GM11168 (cell line): ENCODE data around the gene SUSD6.
"Not testable (repeated sequence)": the region's sequence is repeated elsewhere in the genome, so short reads cannot be mapped to it uniquely, and the experiment has no call there.

ENCODE experiments used
- in situ Hi-C: fragments of 300-500 bp; cut with MboI; formaldehyde crosslinking; loops from one replicate; pipeline ENCODE4 v1.12.0; 2022; ENCODE audit warnings: low sequenced_read_pairs; ENCODE audit not compliant: unreplicated experiment

SUSD6 gene

DNA sequence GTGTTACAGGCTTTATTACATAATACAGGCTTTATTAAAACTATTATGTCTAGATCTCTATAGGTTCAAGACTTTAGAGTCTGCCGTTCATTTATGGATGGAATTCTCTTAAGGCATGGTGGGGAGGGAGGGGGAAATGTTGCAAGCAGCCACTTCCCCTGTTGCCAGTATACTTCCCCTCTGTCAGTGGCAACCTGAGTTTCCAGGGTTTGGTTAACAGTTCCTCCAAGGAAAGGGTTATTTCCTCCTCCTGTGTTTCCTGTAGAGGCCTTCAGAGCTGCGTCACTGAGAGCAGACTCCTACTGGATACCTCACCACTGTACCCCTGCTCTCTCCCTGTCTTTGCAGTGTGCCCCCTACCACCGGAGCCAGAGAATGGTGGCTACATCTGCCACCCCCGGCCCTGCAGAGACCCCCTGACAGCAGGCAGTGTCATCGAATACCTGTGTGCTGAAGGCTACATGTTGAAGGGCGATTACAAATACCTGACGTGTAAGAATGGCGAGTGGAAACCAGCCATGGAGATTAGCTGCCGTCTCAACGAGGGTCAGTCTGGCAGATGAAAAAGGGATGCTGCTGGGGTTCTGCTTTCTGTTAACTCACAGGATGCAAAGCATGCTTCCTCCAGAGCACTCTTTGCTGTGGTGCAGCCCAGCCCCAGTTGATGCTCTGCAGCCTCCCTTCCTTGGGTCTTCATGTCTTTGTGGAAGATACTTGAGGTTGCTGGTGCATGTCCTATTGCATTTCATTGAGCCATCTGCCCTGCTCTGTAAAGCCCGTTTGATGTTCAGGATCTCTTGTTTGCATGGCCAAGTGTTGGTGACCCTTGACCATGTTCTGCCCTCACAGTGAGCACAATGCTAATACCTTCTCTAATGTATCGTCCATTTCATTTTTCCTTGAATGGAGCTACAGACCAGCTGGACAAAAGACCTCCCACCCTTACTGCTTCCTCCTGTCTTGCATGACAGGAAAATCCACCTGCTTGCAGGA, 91.9 kb downstream of the SUSD6 start:
- in situ Hi-C loops: no loop called here

DNA sequence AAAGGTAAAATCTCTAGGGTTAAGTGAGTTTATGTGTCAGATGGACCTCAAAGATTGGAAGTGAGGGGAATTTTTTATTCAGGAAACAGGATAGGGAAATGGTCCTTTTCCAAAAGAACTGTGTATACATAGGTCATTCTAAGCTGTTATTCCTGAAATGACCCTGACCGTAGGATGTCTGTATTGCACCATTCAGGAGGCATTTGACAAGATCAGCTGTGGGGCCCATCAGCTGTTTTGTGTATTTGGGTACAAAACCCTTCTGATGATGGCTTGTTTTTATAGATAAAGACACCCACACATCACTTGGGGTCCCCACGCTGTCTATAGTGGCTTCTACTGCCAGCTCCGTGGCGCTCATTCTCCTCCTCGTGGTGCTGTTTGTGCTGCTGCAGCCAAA, 92.9 kb downstream of the SUSD6 start:
- in situ Hi-C loops: no loop called here

DNA sequence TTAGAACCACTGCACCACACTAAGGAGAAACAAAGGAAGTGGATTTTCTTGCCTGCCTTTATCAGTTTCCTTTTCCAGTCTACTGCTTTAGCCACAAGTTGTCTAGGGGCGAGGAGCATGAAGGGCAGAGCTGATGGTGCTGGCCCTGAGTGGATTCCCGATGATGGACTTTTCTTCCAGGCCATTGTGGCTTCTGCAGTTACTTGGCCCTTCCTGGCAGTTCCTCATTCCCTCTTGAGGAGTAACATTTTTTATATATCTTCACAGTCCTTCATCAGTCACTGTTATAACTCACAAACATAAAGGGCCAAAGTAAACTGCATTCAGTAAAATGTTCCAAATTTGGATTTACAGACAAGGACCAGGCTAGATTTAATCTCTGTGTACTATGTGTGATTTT, 94.3 kb downstream of the SUSD6 start:
- in situ Hi-C loops: no loop called here

DNA sequence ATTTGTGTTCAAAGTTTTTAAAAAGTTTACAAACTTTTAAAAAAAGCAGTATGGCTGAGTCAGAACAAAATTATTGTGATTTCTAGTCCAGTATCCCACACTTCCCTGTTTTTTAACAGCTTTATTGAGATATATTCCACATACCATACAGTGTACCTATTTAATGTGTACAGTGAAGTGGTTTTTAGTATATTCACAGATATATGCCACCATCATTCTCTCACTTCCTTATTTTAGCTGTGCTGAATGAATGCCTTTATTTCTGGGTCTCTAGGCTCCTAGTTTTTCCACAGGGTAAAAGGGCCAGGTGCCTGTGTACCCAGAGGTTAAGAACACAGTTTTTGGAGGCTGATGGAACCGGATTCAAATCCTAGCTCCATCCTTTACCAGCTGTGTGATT, 96.7 kb downstream of the SUSD6 start:
- in situ Hi-C loops: no loop called here

DNA sequence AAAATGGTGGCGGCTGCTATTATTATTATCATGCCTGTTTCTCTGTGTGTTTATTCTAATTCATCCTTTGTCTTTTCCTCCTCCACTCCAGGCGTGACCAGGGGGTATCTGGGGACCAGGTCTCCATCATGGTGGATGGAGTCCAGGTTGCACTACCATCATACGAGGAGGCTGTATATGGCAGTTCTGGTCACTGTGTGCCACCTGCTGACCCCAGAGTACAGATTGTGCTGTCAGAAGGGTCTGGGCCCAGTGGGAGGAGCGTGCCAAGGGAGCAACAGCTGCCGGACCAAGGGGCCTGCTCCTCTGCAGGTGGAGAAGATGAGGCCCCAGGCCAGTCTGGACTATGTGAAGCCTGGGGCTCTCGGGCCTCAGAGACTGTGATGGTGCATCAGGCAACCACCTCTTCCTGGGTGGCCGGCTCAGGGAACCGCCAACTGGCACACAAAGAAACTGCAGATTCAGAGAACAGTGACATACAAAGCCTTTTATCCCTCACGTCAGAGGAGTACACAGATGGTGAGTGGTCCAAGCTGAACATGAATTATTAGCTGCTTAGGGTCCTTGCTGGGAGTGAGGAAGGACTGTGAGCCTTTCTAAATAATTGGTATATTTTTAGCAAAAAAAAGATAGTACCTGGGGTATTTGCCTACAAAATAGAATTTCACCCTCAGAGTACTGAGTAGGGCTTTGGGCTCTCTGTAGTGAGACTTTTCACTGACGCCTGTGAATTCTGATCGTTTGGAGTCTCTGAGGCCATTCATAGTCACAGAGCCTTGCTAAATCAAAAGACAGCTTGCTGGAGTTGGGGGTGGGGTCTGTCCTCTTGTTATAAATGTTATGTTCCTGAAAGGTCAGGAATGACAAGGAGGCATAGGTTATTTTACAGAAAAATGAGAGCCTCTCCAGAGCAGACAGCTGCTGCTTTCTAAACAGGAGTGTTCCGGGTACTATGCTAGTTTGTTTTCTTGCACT, 97.5 kb downstream of the SUSD6 start:
- in situ Hi-C loops: no loop called here

DNA sequence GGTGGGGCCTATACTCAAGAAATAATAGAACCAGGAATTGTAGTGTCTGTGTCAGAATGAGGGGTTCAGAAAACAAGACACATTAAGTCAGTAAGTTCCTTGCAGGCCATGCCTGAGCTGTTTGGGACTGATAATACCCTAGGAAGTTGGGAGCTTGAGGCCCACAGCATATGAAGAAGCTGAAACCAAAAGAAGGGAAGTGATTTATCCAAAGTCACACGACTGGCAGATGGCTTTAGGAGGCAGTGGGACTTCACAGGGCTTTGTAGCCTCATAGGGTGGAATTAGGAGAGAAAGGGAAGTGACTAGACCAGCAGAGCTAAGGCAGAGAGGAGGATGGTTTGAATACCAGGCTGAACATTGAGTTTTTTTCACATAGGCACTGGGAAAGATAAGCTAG, 99.0 kb downstream of the SUSD6 start:
- in situ Hi-C loops: no loop called here

DNA sequence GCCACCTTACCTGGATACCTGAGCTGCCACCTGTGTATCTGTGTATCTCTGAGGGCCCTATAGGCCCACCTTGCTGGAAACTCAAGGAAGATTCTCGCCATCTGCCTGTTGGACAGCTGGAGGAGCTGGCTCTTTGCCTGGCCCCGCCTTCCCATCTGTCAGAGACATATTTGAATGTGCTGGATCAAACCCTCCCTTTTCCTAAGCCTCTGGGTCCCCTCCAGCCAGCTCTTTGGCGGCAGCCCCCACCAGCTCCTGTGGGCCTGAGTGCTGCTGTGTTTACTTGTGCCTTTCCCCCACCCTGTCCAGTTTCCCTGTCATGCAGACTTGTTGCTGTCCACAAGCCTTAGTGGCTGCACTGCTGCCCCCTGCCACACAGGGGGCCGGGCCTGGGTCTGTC, 99.7 kb downstream of the SUSD6 start:
- in situ Hi-C loops: no loop called here

DNA sequence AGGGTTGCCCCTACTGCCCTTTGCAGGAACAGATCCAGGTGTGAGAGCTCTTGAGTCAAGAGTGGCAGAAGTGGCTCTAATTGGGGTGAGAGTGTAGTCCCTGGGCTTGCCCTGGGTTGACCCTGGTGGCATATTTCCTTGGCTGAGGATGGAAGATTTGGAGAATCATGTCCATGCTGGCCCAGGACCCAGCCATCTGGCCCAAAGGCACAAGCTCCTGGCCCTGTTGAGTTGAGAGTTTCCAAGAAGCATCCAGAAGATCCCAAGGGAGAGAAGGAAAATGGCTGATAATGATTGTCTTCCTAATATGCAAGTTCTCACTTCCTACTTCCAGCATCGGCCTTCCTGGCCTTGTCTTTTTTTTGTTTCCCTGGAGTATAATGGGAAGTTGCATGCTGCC, 100.1 kb downstream of the SUSD6 start:
- in situ Hi-C loops: no loop called here

DNA sequence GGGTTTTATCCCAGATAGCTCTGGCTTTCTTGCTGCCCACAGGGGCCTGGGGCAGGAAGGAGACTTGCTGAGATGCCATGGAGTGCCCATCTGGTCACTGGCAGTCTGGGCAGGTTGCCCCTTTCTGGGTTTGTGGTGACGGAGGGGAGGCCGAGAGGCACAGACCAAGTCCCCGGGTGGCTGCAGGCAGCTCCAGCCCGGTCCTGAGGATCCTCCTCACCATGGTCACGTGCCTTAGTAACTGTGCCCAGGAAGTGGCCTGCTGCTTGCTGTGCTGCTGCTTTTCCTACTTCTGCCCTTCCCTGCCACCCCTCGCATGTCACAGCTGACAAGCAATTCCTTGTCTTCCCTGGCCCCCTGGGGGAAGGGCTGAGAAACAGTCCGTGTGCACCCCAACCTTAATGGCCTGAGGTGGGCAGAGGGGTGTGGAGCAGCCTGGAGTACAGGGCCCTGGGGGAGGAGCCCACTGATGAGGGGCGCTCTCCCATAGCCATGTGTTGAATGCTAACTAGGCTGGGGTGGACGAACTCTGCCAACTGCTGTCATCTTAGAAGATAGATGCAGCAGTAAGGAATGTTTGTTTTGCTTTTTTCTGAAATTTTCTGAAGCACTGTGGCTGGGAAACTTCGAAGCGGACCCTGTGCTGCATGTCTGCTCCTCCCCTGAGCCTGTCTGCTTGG, 100.6 kb downstream of the SUSD6 start:
- in situ Hi-C loops: no loop called here

DNA sequence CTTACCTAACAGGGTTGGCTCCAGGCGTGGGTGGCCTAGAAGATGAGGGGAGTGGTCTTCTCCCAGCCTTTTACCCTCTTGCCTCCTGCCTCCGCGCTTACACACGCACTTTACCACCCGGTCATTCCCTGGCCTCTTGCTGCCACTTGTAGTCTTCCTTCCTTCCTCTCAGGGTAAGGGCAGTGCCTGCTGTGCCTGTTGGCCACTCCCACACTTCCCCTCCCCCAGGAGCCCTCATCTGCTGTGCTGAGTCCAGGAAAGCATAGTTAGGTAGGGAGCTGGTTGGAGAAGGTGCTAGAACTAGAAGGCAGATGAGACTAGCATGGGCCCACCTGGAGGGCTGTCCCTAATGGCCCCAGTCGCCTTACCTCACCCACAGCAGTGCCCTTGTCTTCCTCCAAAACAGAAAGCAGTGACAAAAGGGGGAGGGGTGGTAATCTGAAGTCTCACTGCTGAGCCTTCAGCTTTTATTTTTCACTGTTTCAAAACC, 101.2 kb downstream of the SUSD6 start:
- in situ Hi-C loops: no loop called here

DNA sequence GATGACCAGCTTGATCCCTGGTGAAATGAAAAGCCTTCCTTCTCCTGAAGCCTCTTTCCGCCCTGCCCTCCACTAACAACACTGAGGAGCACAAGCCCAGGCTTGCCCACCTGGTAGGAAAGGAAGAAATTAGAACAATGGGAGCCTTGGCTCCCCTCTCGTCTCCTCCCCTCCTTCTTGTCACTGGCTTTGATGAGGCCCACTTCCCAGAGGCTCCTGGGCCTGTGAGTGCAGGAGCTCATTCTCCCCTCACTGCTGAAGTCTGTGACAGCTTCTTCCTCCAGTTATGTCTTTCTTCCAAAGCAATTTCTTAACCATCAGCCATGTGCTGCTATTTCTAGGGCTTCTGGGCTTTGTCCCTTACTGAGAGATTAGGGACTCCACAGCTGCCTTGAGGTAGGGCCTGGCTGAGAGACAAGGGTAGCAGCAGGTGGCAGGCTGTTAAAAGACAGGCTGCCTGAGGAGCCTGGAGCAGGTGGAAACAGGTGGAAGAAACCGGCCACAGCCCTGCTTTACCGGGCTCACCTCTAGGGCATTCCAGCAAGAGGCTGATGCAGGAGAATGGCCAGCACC, 101.9 kb downstream of the SUSD6 start:
- in situ Hi-C loops: no loop called here

DNA sequence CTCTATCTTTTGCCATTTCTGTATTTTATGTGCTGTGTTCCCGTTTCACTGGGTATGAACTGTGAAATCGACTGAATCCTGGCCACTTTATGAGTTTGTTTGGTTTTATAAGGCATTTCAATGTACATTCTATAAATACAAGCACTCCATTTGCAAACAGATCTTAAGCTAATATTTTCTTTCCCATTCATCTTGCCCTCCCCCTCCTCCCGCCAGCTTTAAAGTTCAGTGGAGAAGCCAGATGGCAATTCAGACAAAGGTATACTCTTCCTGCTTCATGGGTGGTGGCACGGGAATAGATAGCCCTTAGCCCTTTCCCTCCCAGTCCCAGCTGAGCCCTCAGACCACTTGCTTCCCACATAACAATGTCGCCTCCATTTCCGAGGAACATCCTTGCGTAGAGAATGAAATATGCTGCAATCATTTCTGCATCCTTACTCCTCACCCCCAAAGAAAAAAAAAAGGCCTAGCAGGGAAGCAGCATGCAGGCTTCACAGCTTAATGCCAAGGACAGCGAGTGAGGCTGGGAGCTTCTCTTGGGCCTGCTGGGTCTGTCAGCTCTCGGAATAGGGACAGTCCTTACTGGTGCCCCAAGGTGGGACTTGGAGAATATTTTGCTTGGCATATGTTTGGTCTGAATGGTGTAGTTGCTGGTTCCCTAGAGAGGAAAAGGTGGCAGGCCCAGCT, 102.7 kb downstream of the SUSD6 start:
- in situ Hi-C loops: no loop called here

DNA sequence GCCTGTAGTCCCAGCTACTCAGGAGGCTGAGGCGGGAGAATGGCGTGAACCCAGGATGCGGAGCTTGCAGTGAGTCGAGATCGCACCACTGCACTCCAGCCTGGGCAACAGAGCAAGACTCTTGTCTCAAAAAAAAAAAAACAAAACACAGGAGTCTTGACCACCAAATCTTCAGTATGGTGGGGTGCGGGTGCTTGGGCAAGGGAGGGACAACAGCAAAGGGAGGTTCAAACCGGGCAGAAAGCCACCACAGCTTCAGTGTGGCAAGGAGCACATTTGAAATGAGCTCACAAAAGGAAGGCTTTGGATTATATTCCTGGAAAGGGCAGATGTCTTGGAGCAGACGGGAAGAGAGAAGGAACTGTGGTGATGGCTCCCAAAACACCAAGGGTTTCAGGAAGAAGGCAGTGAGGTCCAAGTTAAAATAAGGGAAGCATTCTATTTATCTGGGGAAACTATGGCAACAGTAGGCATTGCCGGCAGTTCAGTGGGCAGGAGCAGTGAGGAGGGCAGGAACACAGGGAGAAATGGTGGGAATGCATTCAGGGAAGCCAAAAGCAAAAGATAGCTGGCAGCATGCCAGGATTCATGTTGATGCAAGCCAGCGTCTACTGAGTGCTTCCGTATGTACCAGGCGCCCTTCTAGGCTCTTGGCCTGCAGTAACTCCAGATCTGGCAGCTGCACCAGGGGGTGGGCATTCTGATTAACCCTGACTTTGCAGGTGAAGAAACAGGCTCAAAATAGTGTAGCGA, 104.5 kb downstream of the SUSD6 start:
- in situ Hi-C loops: no loop called here

DNA sequence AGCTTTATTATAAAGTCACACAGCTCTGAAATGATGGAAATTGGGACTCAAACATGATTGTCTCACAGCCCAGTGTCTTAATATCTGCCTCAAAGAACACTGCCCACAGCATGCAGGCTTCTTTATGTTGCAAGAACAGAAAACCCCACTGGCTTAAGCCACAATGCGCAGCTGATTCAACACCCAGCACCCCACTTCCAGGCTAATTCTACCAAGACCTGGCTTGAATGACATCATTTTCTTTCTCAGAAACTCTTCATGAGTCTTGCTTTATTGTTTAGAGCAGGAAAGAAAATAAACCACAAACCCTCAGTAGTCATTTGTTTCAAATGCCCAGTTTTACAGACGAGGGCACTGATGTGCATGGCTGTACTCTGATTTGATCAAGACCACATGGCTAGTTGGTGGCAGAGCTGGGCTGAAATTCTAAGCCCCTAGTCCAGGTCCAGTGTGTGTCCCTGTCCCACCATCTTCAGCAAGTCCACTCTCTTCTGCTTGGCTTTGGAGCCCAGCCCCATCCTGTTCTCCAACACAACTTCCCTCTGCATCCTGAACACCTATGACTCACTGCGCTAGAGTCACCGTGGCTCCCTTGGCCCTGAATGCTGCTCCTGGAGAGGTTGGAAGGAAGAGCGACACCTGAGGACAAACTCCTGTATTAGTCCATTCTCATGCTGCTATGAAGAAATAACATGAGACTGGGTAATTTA, 105.2 kb downstream of the SUSD6 start:
- in situ Hi-C loops: no loop called here

DNA sequence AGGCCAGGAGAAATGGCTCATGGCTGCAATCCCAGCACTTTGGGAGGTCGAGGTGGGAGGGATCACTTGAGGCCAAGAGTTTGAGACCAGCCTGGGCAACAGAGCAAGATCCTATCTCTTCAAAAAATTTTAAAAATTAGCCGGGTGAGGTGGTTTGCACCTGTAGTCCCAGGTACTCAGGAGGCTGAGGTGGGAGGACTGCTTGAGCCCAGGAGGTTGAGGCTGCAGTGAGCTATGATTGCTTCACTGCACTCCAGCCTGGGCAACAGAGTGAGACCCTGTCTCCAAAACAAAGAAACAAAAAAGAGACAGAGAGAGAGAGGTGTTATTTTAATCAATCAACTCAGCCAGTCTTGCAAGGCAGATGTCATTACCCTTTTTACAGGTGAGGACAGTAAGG, 107.2 kb downstream of the SUSD6 start:
- in situ Hi-C loops: not testable (repeated sequence)

DNA sequence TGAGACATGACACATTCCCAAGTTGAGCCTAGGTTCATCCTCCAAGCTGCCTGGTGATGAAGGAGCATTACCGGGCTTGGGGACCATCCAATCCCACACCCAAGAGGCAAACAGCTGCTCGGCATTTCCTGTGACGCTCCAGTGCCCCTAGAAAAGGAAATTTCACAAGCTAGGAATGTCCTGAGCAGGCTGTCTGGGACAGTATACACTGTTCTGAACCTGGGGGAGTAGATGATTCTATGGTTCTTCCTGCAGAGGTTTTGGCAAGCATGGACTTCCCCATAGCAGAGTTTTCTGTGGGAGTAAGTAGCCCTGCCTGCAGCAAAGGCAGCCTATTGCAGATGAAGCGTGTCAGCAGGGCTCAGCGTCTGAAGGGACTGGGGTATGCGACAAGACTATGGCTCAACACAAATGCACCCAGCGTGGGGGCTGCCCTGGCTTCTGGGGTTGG, 108.1 kb downstream of the SUSD6 start:
- in situ Hi-C loops: no loop called here

DNA sequence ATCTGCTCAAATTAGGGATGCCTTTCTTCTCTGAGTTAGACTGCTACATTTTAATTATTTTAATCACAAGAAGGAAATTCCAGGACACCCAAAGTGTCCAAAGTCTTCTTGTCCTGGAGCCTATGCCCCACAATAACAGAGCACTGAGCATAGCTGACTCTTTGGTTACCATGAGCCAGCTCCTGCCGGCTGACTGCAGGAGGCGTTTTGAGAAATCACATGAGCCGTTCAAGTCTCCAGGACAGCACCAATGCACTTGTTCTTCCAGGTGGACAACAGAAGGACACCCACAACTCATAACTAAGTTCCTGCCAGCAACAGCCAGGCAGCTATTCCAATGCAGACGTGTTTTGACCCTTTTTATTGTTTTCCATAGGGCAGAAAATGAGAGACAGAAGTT, 109.5 kb downstream of the SUSD6 start:
- in situ Hi-C loops: loop anchor here (5.0 kb wide), 1 partner anchor 134 kb away; no protein-coding TSS in a partner anchor
